Stimulated activated CD4-positive, alpha-beta T cell treated with anti-CD3 and anti-CD28 coated beads, Interleukin-15, amount 100 ng/mL, for 48 hours (primary cell): ENCODE results near the gene CYS1.

Experiments used
- DNase-seq, 2 donors: peaks; one replicate each; pipeline ENCODE4 v3.0.0-alpha.2; 2020; ENCODE audit warnings: low read depth in 2 of 2

CYS1 gene

GRCh38 chr2:10072656-10073480 lies 7.3 kb downstream of the CYS1 start:
- DNase-seq, result peak; percentile 64 to 71

DNA sequence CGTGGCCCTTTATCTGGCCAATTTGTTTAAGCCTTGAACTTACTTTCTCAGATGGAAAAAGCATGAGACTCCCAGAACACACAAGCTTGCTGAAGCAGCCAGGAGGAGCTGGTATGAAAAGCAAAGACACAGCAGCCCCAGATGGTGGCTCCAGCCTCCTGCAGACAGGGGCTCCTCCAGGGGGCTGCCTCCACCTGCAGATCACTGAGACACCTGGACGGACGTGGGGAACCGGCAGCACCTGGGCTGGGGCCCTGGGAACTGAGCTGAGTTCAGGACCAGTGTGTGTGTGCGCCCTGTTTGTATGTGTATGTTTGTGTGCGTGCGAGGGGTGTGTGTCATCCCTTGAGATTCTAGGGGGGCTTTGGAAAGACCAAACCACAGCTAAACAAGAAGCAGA lies 8.6 kb downstream of the CYS1 start:
- DNase-seq, result no peak

DNA sequence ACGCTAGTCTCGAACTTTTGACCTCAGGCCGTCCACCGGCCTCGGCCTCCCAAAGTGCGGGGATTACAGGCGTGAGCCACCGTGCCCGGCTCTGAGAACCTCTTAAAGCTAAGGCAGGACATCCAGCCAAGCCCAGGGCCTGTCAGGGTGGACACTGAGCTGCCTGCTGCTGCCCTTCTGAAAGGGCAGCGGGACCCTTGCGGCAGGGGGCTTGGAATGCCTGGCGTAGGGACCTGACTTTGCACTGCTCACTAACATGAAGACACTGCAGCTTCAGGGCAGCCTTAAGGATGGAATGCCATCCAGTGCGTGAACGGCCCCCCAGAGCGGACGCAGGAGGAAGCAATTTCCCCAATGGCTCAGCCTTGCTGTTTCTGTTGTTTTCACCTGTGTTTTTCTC lies 9.0 kb downstream of the CYS1 start:
- DNase-seq, result no peak

DNA sequence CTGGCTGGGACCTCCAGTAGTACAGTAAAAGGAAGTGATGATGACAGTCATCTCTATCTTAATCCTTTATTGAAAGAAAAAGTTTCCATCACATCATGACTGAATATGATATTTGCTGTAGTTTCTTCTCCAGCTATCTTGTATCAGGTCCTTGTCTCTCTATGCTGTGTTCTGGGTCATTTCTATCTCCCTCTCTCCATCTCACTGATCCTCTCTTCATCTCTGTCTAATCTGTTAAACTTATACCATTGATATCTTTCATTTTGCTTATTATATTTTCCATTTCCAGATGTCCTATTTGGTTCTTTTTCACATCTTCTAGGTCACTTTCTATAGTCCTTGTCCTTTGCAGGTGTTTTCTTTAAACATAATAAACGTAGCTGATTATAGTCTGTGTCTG lies 12.3 kb downstream of the CYS1 start:
- DNase-seq, result no peak

DNA sequence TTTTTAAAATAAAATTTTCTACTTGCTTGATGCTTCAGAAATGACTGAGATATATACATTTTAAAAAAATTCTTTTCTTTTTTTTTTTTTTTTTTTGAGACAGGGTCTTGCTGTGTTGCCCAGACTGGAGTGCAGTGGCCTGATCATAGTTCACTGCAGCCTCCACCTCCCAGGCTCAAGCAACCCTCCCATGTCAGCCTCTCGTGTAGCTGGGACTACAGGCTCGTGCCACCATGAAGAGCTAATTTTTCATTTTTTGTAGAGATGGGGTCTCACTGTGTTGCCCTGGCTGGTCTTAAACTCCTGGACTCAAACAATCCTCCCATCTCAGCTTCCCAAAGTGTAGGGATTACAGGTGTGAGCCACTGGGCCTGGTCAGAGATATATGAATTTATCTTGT lies 12.9 kb downstream of the CYS1 start:
- DNase-seq, result no peak

- DNase-seq, result no peak
Observed at GRCh38 chr2:10065773-10066055, 14.5 kb downstream of the CYS1 start.

- no peak for DNase-seq
Observed at GRCh38 chr2:10064932-10065772, 15.1 kb downstream of the CYS1 start.

DNA sequence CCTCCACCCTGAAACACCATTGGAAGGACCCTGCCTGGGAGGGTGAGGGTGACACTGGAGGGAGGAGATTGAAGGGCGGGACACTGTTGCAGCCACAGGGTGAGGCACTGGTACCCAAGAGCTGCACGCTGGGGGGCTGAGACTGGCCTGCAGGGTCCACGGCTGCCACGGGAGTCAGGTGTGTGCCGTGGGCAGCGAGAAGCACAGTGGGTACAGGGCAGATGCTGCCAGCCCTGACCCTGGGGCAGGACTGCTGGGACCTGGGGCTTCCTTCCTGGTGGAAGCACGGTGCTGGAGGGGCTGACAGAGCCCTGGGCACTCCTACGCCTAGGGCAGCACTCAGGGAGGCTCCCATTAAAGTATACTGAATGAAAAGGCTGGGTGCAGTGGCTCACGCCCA lies 16.6 kb downstream of the CYS1 start:
- no peak for DNase-seq

- no peak for DNase-seq
Observed at GRCh38 chr2:10062931-10063365, 17.3 kb downstream of the CYS1 start.

GRCh38 chr2:10061221-10061925 lies 18.8 kb downstream of the CYS1 start:
- no peak for DNase-seq

- DNase-seq, result no peak
Observed at GRCh38 chr2:10059552-10060335, 20.5 kb downstream of the CYS1 start.

GRCh38 chr2:10059016-10059351 lies 21.2 kb downstream of the CYS1 start:
- no peak for DNase-seq

DNA sequence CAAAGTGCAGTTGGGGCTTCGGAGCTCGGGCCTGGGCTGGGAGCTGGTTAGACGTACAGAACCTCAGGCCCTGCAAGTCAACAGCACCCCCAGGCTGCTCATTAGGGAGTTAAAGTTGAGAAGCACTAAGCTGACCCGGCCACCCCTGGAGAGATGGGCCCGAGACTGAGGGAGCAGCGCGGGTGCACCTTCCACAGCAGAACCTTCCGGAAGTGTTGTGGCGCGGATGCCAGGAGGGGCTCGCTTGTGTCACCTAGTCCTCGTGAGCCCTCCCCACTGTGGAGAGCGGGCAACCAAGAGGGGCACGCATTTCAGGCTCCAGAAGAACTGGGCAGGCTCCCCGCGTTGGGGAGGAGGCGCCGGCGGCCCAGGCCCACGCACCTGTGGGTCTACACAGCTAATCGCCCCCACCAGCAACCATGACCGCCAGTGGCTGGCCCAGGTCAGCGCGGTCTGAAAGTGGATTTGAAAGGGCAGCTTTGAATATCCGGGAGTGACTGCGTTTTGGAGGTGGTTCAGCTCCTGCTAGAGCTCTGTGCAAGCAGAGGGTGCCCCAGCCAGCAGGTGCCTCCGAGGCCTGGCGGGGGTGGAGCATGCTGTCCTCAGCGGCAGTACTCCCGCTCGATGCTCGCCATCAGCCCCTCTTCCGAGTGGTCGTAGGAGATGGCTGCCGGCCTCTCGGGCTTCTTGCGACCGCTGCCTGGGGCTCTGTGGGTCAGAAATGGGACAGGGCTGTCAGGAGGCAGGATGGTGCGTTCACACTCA lies 21.8 kb downstream of the CYS1 start:
- DNase-seq, result no peak

DNA sequence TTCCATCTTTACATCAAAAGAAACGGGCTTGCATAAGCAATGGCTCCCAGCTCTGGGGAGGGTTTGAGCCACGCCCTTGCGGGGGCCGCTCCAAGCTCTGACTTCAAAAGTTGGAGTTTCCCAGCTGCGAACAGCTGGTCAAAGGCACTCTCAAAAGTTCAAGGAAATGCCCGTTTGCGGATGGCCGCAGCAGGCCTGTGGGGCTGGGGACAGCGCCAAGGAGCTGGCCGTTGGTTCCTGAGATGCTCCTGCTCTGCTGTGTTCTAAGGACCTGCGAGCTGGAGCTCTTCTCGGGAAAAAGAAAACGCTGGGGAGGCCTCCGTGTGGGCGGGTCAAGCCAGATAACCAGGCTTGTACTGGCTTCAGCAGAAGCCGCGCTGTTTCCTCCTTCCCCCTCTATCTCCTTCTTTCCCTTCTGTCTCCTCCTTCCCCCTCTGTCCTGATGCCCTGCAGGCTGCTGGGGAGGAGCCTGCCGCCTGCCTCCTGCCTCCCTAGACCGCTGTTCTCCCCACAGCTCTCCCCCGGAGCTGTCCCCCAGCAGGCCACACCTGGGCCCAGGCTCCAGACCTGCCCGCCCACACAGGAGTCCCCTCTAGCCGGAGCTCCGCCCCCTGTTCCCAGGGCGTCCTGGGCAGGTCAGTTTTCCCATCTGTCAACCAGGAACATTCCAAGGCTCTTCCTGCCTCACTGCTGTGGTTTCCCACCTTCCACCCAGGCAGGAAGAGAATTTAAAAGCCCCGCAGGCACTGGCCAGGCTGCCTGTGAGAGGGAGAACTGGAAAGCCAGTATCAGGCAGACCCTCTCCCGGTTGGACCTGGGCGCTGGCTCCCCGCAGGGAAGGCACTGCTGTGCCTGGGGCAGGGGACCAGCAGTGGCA lies 22.7 kb downstream of the CYS1 start:
- DNase-seq, result peak in 1 of 2 donors; percentile 8

- DNase-seq, result no peak
Observed at GRCh38 chr2:10056439-10056838, 23.8 kb downstream of the CYS1 start.

DNA sequence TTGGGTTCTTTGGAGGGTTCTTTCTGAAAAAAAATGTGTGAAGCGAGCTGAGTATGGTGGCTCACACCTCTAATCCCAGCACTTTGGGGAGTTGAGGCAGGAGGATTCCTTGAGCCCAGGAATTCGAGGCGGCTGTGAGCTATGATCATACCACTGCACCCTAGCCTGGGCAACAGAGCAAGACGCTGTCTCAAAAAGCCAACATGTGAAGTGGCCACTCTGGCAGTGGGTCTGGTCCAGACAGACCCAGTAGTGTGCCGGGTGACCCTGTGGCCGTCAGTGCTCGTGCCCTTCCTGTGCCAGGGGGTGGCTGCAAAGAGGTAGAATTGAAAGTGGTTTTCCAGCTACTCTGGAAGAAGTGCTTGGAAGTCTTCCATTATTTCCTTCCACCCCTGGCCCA lies 25.2 kb downstream of the CYS1 start:
- no peak for DNase-seq

DNA sequence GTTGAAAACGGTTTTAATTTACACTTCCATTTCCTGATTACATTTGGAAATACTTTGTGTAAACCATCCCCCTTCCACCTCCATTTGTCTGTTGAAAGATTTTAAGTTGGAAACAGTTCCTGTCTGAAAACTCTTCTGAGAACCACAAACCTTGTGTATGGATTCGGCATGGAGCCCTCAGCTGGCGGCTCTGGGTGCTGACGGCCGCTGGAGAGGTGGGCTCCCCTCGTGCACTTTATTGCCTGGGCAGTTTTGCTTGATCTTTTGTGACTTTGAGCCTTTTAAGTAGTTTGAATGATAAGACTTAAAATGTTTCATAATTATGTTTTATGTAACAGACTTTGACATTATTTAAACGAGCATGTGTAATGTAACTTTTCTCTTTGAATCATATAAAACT lies 25.8 kb downstream of the CYS1 start:
- no peak for DNase-seq

DNA sequence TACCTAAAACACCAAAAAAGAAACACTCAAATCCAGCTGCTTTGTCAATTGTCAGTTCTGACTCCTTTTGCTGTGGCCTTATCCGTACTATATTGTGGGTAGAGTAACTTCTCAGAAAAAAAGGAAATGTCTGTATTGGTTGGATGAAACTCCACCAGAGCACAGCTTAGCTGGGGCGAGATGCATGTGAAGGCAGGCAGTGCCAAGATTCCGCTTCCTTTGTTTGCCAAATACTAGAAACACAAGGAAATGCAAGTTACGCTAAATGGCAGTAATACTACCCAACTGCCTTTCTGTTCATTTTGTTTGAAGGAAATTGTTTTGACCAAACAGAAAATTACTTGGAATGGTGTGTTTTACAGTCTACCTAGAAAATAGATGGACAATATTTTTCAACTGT lies 26.9 kb downstream of the CYS1 start:
- DNase-seq, result no peak

DNA sequence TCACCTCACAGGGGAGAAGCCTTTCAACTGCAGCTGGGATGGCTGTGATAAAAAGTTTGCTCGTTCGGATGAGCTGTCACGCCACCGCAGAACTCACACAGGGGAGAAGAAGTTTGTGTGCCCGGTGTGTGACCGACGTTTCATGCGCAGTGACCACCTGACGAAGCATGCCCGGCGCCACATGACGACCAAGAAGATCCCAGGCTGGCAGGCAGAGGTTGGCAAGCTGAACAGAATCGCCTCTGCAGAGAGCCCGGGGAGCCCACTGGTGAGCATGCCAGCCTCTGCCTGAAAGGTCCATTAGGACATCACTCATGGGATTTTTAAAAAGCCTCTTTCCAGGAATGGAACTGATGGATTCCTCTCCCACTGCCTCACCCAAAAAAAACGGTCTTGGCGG lies 28.0 kb downstream of the CYS1 start:
- DNase-seq, result no peak

- DNase-seq, result no peak
Observed at GRCh38 chr2:10048501-10049171, 31.6 kb downstream of the CYS1 start.
